ENCODE measurements around the gene RASA3.

DNA sequence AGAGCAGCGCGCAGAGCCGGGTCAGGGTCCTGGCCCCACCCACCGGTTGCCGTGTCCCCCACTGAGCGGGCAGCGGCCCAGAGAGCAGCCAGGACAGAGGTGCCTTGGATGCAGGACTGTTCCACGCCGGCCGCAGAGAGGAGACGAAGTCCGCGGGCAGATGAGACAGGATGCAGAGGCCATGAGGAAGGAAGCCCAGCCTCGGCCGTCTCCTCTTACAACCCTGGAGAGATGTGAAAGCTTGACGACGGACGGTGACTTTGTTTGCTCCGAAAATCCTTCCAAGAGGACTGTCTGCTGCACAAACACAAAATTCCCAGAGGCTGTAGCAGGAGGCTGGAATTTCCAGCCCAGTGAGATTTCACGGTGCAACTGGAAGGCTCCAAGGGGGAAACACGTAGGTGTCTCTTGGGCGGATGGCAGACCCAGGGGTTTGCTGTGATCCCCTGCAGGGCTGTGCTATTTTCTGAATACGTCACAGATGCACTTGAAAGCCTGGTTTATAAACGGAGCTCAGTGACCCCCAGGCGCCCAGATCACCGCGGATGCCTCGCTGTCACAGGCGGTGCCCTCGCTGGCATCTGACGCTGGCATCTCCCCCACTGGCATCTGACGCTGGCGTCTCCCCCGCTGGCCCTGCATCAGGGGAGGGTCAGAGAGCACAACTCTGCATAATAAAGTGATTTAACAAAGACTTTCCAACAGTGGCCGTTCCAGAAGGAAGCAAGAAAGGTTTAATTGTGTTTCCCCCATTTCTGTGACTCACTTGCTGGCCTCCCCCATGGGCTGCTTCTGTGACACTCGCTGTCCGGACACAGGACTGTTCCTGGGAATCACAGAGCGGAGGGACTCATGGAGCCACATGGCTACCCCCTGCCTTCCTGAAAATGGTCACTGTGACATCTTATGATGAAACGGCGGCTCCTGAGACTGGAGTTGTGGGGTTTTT, 96.6 kb downstream of the RASA3 start:
- TF ChIP-seq, protein P1, sequence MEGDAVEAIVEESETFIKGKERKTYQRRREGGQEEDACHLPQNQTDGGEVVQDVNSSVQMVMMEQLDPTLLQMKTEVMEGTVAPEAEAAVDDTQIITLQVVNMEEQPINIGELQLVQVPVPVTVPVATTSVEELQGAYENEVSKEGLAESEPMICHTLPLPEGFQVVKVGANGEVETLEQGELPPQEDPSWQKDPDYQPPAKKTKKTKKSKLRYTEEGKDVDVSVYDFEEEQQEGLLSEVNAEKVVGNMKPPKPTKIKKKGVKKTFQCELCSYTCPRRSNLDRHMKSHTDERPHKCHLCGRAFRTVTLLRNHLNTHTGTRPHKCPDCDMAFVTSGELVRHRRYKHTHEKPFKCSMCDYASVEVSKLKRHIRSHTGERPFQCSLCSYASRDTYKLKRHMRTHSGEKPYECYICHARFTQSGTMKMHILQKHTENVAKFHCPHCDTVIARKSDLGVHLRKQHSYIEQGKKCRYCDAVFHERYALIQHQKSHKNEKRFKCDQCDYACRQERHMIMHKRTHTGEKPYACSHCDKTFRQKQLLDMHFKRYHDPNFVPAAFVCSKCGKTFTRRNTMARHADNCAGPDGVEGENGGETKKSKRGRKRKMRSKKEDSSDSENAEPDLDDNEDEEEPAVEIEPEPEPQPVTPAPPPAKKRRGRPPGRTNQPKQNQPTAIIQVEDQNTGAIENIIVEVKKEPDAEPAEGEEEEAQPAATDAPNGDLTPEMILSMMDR (IDR thresholded peaks at IDR 0.05; ENCODE audit: borderline replicate concordance, extremely low read depth, low read length, poor library complexity, severe bottlenecking): no peak
- no peak for TF ChIP-seq EZH2 (IDR thresholded peaks at IDR 0.05; ENCODE audit: borderline replicate concordance, low read depth, low read length, severe bottlenecking)

Measured in DND-41 (cell line).